Right atrium auricular region (tissue), 2 donors: ENCODE measurements around the gene C1orf198. TPM values are rescaled to one million over a fixed set of nuclear protein-coding genes. Genes with fewer than 3 reads are reported as not detected.

Experiments
- DNase-seq: peaks from one replicate; pipeline ENCODE4 v3.0.0-alpha.2; 2019; ENCODE audit warnings: low spot score
- H3K27ac ChIP-seq, 2 donors: fragments of 200-600 bp; sonication (generic); 1 replicate in 1 of 2; 2 replicates in 1 of 2; pipeline ENCODE4 v1.5.1; 2016 to 2019
- H3K27me3 ChIP-seq, 2 donors: fragments of 200-600 bp; sonication (generic); one replicate each; pipeline versions ENCODE4 v1.5.1 to v1.6.0; 2017 to 2019
- H3K36me3 ChIP-seq: fragments of 200-600 bp; sonication (generic); one replicate; pipeline ENCODE4 v1.5.1; 2016
- H3K4me1 ChIP-seq, 2 donors: fragments of 200-600 bp; sonication (generic); one replicate each; pipeline versions ENCODE4 v1.5.1 to v1.6.0; 2017 to 2019
- H3K4me3 ChIP-seq, 2 donors: fragments of 200-600 bp; sonication (generic); 1 replicate in 1 of 2; 2 replicates in 1 of 2; pipeline ENCODE4 v1.5.1; 2017 to 2019; ENCODE audit warnings: mild to moderate bottlenecking in 1 of 2, moderate library complexity in 1 of 2
- H3K9me3 ChIP-seq, 2 donors: fragments of 200-600 bp; sonication (generic); one replicate each; pipeline ENCODE4 v1.5.1; 2019
- total RNA-seq, 2 donors: library from RNA; depleted of rRNA; stranded (reverse); fragments of >200 nt; gene quantifications; one replicate each; pipeline ENCODE4 v1.1.0, GENCODE V29; 2016
- TF ChIP-seq, protein P1 (sequence below), 2 donors: fragments of 200-600 bp; sonication (generic); IDR thresholded peaks; one replicate each; pipeline ENCODE4 v1.5.1; 2019; ENCODE audit warnings: antibody characterized with exemption in 2 of 2

Gene C1orf198
- total RNA-seq, 2 donors from 2014 or later, result 86.1 to 115 TPM

DNA sequence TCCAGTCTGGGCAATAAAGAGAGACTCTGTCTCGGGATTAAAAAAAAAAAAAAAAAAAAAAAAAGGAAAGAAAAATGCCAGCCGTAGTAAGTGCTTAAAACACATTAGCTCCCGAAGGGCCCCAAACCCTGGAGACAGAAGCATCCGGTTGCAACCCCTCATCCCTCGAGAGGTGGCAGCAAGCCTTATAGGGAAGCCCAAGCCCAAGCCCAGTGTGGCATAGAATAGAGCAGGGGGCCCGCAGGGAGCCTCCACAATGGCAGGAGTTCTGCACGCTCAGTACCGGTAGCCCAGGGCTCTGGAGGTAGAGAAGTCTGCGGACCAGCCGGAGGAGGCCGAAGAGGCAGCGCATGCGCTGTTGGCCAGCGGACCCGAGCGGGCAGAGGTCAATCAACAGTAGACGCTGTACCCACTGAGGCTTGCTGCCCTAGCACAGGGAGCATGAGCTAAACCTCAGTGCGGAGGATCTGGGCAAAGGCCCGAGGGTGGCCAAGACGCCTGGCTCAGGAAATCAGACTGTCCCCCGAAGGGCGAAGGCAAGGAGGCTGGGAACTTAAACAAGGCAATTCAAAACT lies 34.1 kb upstream of the C1orf198 start:
- TF ChIP-seq, protein P1, sequence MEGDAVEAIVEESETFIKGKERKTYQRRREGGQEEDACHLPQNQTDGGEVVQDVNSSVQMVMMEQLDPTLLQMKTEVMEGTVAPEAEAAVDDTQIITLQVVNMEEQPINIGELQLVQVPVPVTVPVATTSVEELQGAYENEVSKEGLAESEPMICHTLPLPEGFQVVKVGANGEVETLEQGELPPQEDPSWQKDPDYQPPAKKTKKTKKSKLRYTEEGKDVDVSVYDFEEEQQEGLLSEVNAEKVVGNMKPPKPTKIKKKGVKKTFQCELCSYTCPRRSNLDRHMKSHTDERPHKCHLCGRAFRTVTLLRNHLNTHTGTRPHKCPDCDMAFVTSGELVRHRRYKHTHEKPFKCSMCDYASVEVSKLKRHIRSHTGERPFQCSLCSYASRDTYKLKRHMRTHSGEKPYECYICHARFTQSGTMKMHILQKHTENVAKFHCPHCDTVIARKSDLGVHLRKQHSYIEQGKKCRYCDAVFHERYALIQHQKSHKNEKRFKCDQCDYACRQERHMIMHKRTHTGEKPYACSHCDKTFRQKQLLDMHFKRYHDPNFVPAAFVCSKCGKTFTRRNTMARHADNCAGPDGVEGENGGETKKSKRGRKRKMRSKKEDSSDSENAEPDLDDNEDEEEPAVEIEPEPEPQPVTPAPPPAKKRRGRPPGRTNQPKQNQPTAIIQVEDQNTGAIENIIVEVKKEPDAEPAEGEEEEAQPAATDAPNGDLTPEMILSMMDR (IDR thresholded peaks at IDR 0.05), result no peak
- Histone ChIP-seq H3K4me3 (no peak overlapping the region), H3K9me3 (no peaks in the 10 kb centered on the region), H3K27me3 (no peaks in the 10 kb centered on the region), H3K36me3 (no peaks in the 10 kb centered on the region), H3K27ac (no peak overlapping the region), H3K4me1 (peaks cover 0 to 7% of the 10 kb centered on the region in 2 donors)
- no peak for DNase-seq

DNA sequence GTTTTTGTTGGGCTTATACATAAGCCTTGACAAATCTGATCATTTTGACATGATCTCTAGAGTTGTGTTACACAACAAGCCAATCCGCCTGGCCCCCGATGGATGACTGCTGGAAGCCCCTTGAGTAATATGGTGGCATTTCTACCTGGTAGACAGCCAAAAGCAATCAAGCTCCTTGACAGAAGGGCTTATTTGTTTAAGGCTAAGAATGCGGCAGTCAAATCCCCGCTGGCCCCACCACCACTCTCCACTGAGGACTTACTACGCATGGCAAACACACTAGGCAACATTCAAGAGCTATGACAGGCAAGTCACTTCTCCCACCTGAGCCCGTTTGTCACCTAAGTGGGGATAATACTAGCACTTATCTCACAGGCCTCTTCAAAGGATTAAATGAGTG lies 33.4 kb upstream of the C1orf198 start:
- Histone ChIP-seq H3K27ac (no peak overlapping the region), H3K4me1 (peaks cover 0 to 7% of the 10 kb centered on the region in 2 donors), H3K9me3 (no peaks in the 10 kb centered on the region), H3K36me3 (no peaks in the 10 kb centered on the region), H3K4me3 (no peak overlapping the region), H3K27me3 (no peaks in the 10 kb centered on the region)
- TF ChIP-seq, protein P1 (IDR thresholded peaks at IDR 0.05), result no peak
- no peak for DNase-seq

DNA sequence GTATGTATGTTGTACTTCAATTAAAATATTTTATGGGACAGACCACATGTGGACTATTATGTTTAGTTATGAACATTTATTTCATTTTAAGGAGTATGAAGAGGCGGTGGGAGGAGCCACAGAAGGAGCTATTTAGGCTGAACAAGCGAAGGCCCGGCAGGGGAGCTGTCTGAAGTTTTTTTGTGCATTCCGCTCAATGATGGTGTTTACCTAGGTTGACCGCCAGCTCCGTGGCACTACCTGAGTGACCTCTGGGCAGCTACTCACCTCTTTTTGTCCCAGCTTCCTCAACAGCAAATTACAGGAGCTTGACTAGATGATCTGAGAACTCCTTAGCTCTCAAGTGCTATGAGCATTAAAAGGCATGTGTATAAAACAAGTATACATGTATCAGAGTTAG lies 32.7 kb upstream of the C1orf198 start:
- no peak overlapping the region for H3K4me3 ChIP-seq

DNA sequence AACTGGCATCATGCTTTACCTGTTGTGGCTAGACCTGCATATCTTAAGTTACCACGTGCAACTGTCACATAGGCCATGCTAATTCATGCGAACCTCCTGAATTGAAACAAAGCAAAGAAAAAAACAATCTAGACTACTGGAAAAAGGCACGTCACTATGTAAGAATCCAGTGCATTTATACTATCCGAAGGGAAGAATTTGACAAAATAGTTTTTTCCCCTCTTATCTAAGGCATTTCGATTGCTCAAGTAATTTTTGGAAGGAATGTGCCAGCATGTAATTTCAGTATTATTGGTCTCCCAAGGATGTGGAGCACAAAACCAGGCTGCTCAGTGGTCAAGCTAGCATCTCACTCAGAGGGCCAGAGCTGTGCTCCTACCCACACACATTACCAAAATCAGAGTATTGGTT lies 31.5 kb upstream of the C1orf198 start:
- Histone ChIP-seq H3K27ac (peak overlapping the region in 1 of 2 donors; percentile 2), H3K27me3 (no peaks in the 10 kb centered on the region), H3K4me1 (peaks cover 0 to 7% of the 10 kb centered on the region in 2 donors), H3K4me3 (no peak overlapping the region), H3K36me3 (no peaks in the 10 kb centered on the region), H3K9me3 (no peaks in the 10 kb centered on the region)
- TF ChIP-seq, protein P1 (IDR thresholded peaks at IDR 0.05), result no peak
- DNase-seq, result no peak

More for the DNA sequence above, 32.7 kb upstream of the C1orf198 start:
- TF ChIP-seq, protein P1 (IDR thresholded peaks at IDR 0.05), result no peak
- Histone ChIP-seq H3K27me3 (no peaks in the 10 kb centered on the region), H3K36me3 (no peaks in the 10 kb centered on the region), H3K27ac (peak overlapping the region in 1 of 2 donors; percentile 2), H3K4me1 (peaks cover 0 to 7% of the 10 kb centered on the region in 2 donors), H3K9me3 (no peaks in the 10 kb centered on the region)
- no peak for DNase-seq

DNA sequence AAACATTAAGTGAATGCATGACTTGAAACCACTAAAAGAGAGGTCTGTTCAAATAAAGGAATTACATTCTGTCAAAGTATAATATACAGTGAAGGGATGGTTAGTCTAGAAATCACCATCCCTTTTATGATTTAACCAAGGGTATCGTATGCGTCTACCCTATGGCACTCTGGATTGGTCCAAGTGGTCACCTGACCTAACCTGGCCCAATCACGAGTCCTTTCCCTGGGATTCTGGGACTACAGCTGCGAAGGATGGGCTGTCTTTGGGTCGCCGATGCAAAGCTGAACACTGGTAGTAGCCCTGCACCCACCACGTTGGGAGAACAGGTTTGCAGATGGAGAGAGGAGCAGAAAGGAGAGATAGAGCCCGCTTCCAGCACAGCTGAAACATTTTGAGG lies 30.4 kb upstream of the C1orf198 start:
- Histone ChIP-seq H3K4me1 (peaks cover 0 to 7% of the 10 kb centered on the region in 2 donors), H3K27ac (no peak overlapping the region), H3K36me3 (no peaks in the 10 kb centered on the region), H3K4me3 (no peak overlapping the region), H3K27me3 (no peaks in the 10 kb centered on the region), H3K9me3 (no peaks in the 10 kb centered on the region)
- TF ChIP-seq, protein P1 (IDR thresholded peaks at IDR 0.05), result no peak
- DNase-seq, result no peak

DNA sequence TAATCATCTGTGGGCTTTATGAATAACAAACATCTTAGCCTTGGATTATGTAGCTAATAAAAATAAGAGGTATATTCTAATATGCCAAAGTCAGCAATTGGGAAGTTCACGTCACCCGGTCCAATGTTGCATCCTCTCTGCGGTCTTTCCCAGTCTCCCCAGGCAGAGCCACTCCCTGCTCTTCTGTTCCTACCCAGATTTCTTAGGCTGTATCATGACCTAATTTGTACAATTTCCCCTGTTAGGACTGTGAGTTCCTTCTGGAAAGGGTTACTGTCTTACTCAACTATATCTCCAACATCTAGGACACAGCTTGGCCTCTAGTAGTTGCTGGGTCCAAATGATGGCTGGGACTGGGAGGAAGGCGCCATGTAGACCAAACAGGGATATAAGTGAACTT lies 29.8 kb upstream of the C1orf198 start:
- Histone ChIP-seq H3K27ac (no peak overlapping the region), H3K36me3 (no peaks in the 10 kb centered on the region), H3K4me1 (peaks cover 0 to 7% of the 10 kb centered on the region in 2 donors), H3K9me3 (no peaks in the 10 kb centered on the region), H3K27me3 (no peaks in the 10 kb centered on the region), H3K4me3 (no peak overlapping the region)
- TF ChIP-seq, protein P1 (IDR thresholded peaks at IDR 0.05), result no peak
- DNase-seq, result no peak
